Measurements from ENCODE around the gene AMACR.
"Not testable (repeated sequence)": the region's sequence is repeated elsewhere in the genome, so short reads cannot be mapped to it uniquely, and the experiment has no call there.

AMACR gene

GRCh38 chr5:34035756-34036155 lies 27.9 kb upstream of the AMACR start:
- ATAC-seq: no peak

- no peak for ATAC-seq
These were observed 26.9 kb upstream of the AMACR start for GRCh38 chr5:34034534-34035327.

- no peak for ATAC-seq
These were observed 24.1 kb upstream of the AMACR start for GRCh38 chr5:34031966-34032365.

- no peak for ATAC-seq
These were observed 23.3 kb upstream of the AMACR start for GRCh38 chr5:34031117-34031516.

- not testable (repeated sequence) for ATAC-seq
These were observed 22.7 kb upstream of the AMACR start for GRCh38 chr5:34030585-34030984.

GRCh38 chr5:34030048-34030447 lies 22.2 kb upstream of the AMACR start:
- ATAC-seq: no peak

- ATAC-seq: no peak
These were observed 20.5 kb upstream of the AMACR start for GRCh38 chr5:34028349-34028748.

GRCh38 chr5:34026089-34026761 lies 18.4 kb upstream of the AMACR start:
- no peak for ATAC-seq

GRCh38 chr5:34022121-34022705 lies 14.4 kb upstream of the AMACR start:
- peak; percentile 58 to 64 for ATAC-seq

GRCh38 chr5:34021334-34021733 lies 13.5 kb upstream of the AMACR start:
- no peak for ATAC-seq

GRCh38 chr5:34020726-34021125 lies 12.9 kb upstream of the AMACR start:
- no peak for ATAC-seq

- ATAC-seq: no peak
These were observed 9.4 kb upstream of the AMACR start for GRCh38 chr5:34017254-34017653.

GRCh38 chr5:34016750-34017149 lies 8.9 kb upstream of the AMACR start:
- ATAC-seq: no peak

- ATAC-seq: no peak
These were observed 8.4 kb upstream of the AMACR start for GRCh38 chr5:34016222-34016621.

- ATAC-seq: peak; percentile 9 to 33
These were observed 7.4 kb upstream of the AMACR start for GRCh38 chr5:34015120-34015822.

- no peak for ATAC-seq
These were observed 6.8 kb upstream of the AMACR start for GRCh38 chr5:34014626-34015025.

GRCh38 chr5:34013547-34013946 lies 5.7 kb upstream of the AMACR start:
- no peak for ATAC-seq

GRCh38 chr5:34012791-34013190 lies 4.9 kb upstream of the AMACR start:
- no peak for ATAC-seq

GRCh38 chr5:34011536-34011935 lies 3.7 kb upstream of the AMACR start:
- ATAC-seq: no peak

GRCh38 chr5:34010146-34010545 lies 2.3 kb upstream of the AMACR start:
- not testable (repeated sequence) for ATAC-seq

GRCh38 chr5:34009610-34010009 lies 1.8 kb upstream of the AMACR start:
- no peak for ATAC-seq

GRCh38 chr5:34008802-34009201 lies 952 bp upstream of the AMACR start:
- no peak for ATAC-seq

GRCh38 chr5:34007201-34007620 lies 639 bp downstream of the AMACR start:
- ATAC-seq: no peak

Measured in activated CD4-positive, CD25-positive, alpha-beta regulatory T cell treated with anti-CD3 and anti-CD28 coated beads, Interleukin-2, amount 50 U/mL, for 24 hours (primary cell).